ENCODE results near the gene PDGFC.

The PDGFC gene

GRCh38 chr4:156778606-156779005 is 193.0 kb downstream of the PDGFC start:
- DNase-seq: no peak

- DNase-seq: no peak
Measured at GRCh38 chr4:156778093-156778492, 193.5 kb downstream of the PDGFC start.

GRCh38 chr4:156775813-156776212 is 195.8 kb downstream of the PDGFC start:
- DNase-seq: no peak

- DNase-seq: no peak
Measured at GRCh38 chr4:156774422-156774821, 197.2 kb downstream of the PDGFC start.

- DNase-seq: no peak
Measured at GRCh38 chr4:156773648-156774357, 197.8 kb downstream of the PDGFC start.

- DNase-seq: no peak
Measured at GRCh38 chr4:156771171-156771837, 200.3 kb downstream of the PDGFC start.

- no peak for DNase-seq
Measured at GRCh38 chr4:156770140-156770539, 201.5 kb downstream of the PDGFC start.

- DNase-seq: no peak
Measured at GRCh38 chr4:156767911-156768415, 203.6 kb downstream of the PDGFC start.

- DNase-seq: no peak
Measured at GRCh38 chr4:156766846-156767245, 204.8 kb downstream of the PDGFC start.

GRCh38 chr4:156765277-156765676 is 206.3 kb downstream of the PDGFC start:
- no peak for DNase-seq

- DNase-seq: no peak
Measured at GRCh38 chr4:156764846-156765245, 206.8 kb downstream of the PDGFC start.

- no peak for DNase-seq
Measured at GRCh38 chr4:156764145-156764544, 207.5 kb downstream of the PDGFC start.

- DNase-seq: no peak
Measured at GRCh38 chr4:156763511-156763910, 208.1 kb downstream of the PDGFC start.

- no peak for DNase-seq
Measured at GRCh38 chr4:156762851-156763250, 208.7 kb downstream of the PDGFC start.

- no peak for DNase-seq
Measured at GRCh38 chr4:156756118-156756517, 215.5 kb downstream of the PDGFC start.

GRCh38 chr4:156754832-156755570 is 216.6 kb downstream of the PDGFC start:
- no peak for DNase-seq

- no peak for DNase-seq
Measured at GRCh38 chr4:156751486-156751885, 220.1 kb downstream of the PDGFC start.

- DNase-seq: no peak
Measured at GRCh38 chr4:156749426-156750403, 221.9 kb downstream of the PDGFC start.

GRCh38 chr4:156746111-156746510 is 225.5 kb downstream of the PDGFC start:
- no peak for DNase-seq

GRCh38 chr4:156738766-156739165 is 232.8 kb downstream of the PDGFC start:
- no peak for DNase-seq

- DNase-seq: no peak
Measured at GRCh38 chr4:156734965-156735895, 236.4 kb downstream of the PDGFC start.

All from activated CD4-positive, alpha-beta T cell treated with anti-CD3 and anti-CD28 coated beads, Interleukin-10, Interleukin-2, amounts not matched to agents 100 ng/mL and 50 ng/mL, durations not matched to agents 16 hours and 8 hours (primary cell).